H9 (cell line): Measurements from ENCODE around the gene TRIM28. TPM values are rescaled to one million over a fixed set of nuclear protein-coding genes. Genes with fewer than 3 reads are reported as not detected.
A peak's percentile ranks its signal among the peaks of the same experiment; 100 is the strongest.

Experiments
- DNase-seq: peaks from one replicate; pipeline ENCODE4 v3.0.0-alpha.2; 2017
- H2AFZ ChIP-seq: one replicate; pipeline ENCODE4 v1.6.1; 2013; ENCODE audit warnings: mild to moderate bottlenecking, low read length, control low read depth, moderate library complexity
- H2AK5ac ChIP-seq: 2 replicates; pipeline ENCODE4 v1.6.1; 2013; ENCODE audit warnings: low read length, control low read depth, mixed read lengths; ENCODE audit not compliant: insufficient read length
- H2BK120ac ChIP-seq: one replicate; pipeline ENCODE4 v1.6.1; 2013; ENCODE audit warnings: low read depth, mild to moderate bottlenecking, low read length, control low read depth, inconsistent platforms; ENCODE audit not compliant: poor library complexity, severe bottlenecking
- H2BK12ac ChIP-seq: 2 replicates; pipeline ENCODE4 v1.6.1; 2013; ENCODE audit warnings: low read length, control low read depth, mixed read lengths, low read depth; ENCODE audit not compliant: insufficient read length
- H2BK15ac ChIP-seq: 2 replicates; pipeline ENCODE4 v1.6.1; 2013; ENCODE audit warnings: low read depth, low read length, control low read depth
- H2BK20ac ChIP-seq: one replicate; pipeline ENCODE4 v1.6.1; 2013; ENCODE audit warnings: low read depth, mild to moderate bottlenecking, low read length, control low read depth, inconsistent platforms; ENCODE audit not compliant: poor library complexity, severe bottlenecking
- H2BK5ac ChIP-seq: 2 replicates; pipeline ENCODE4 v1.6.1; 2013; ENCODE audit warnings: low read length, control low read depth, mixed read lengths; ENCODE audit not compliant: insufficient read length
- H3K14ac ChIP-seq: 2 replicates; pipeline ENCODE4 v1.6.1; 2013; ENCODE audit warnings: low read length, control low read depth; ENCODE audit not compliant: insufficient read depth
- H3K18ac ChIP-seq: 2 replicates; pipeline ENCODE4 v1.6.1; 2013; ENCODE audit warnings: low read depth, mild to moderate bottlenecking, mixed read lengths, low read length, control low read depth; ENCODE audit not compliant: insufficient read length
- H3K23ac ChIP-seq: 2 replicates; pipeline ENCODE4 v1.6.1; 2013; ENCODE audit warnings: low read length, control low read depth, mixed read lengths, low read depth; ENCODE audit not compliant: insufficient read length
- H3K23me2 ChIP-seq: 2 replicates; pipeline ENCODE4 v1.6.1; 2013; ENCODE audit warnings: low read depth, mild to moderate bottlenecking, mixed read lengths, low read length, control low read depth; ENCODE audit not compliant: insufficient read length, poor library complexity, severe bottlenecking
- H3K27ac ChIP-seq: 2 replicates; pipeline ENCODE4 v1.5.1; 2013; ENCODE audit warnings: low read length, control low read depth, mixed read lengths, low read depth; ENCODE audit not compliant: insufficient read length
- H3K27me3 ChIP-seq: 2 replicates; pipeline ENCODE4 v1.6.1; 2013; ENCODE audit warnings: low read length, control low read depth, inconsistent platforms; ENCODE audit not compliant: insufficient read depth
- H3K4ac ChIP-seq: 2 replicates; pipeline ENCODE4 v1.6.1; 2013; ENCODE audit warnings: low read depth, mild to moderate bottlenecking, control low read depth, inconsistent platforms, low read length, moderate library complexity
- H3K4me1 ChIP-seq: 2 replicates; pipeline ENCODE4 v1.6.1; 2013; ENCODE audit warnings: low read length, control low read depth, inconsistent platforms; ENCODE audit not compliant: insufficient read depth
- H3K4me2 ChIP-seq: 2 replicates; pipeline ENCODE4 v1.6.1; 2013; ENCODE audit warnings: low read length, control low read depth, mixed read lengths; ENCODE audit not compliant: insufficient read length, insufficient read depth
- H3K56ac ChIP-seq: 2 replicates; pipeline ENCODE4 v1.6.1; 2013; ENCODE audit warnings: low read depth, mild to moderate bottlenecking, mixed read lengths, low read length, control low read depth; ENCODE audit not compliant: insufficient read length
- H3K79me1 ChIP-seq: 2 replicates; pipeline ENCODE4 v1.6.1; 2013; ENCODE audit warnings: low read depth, mild to moderate bottlenecking, moderate library complexity, low read length, control low read depth, inconsistent platforms; ENCODE audit not compliant: insufficient read depth, poor library complexity, severe bottlenecking
- H3K79me2 ChIP-seq: 2 replicates; pipeline ENCODE4 v1.6.1; 2013; ENCODE audit warnings: low read length, control low read depth, inconsistent platforms; ENCODE audit not compliant: insufficient read depth
- H3K9ac ChIP-seq: 2 replicates; pipeline ENCODE4 v1.6.1; 2013; ENCODE audit warnings: low read length, control low read depth, mixed read lengths; ENCODE audit not compliant: insufficient read length; ENCODE audit errors: extremely low read depth
- H3K9me3 ChIP-seq: one replicate; pipeline ENCODE4 v1.6.1; 2013; ENCODE audit warnings: low read depth, low read length, inconsistent platforms; ENCODE audit not compliant: control insufficient read depth
- H3T11ph ChIP-seq: one replicate; pipeline ENCODE4 v1.6.1; 2013; ENCODE audit warnings: mild to moderate bottlenecking, low read length, control low read depth, inconsistent platforms
- H4K20me1 ChIP-seq: one replicate; pipeline ENCODE4 v1.6.1; 2013; ENCODE audit not compliant: control insufficient read depth, insufficient read length, insufficient read depth
- H4K5ac ChIP-seq: 2 replicates; pipeline ENCODE4 v1.6.1; 2013; ENCODE audit warnings: low read depth, mild to moderate bottlenecking, mixed read lengths, low read length, control low read depth; ENCODE audit not compliant: insufficient read length
- H4K8ac ChIP-seq: replicated peaks from 2 replicates; pipeline ENCODE4 v1.6.1; 2013; ENCODE audit warnings: low read length, control low read depth, mixed read lengths, low read depth; ENCODE audit not compliant: insufficient read length
- H4K91ac ChIP-seq: 2 replicates; pipeline ENCODE4 v1.6.1; 2013; ENCODE audit warnings: low read depth, mild to moderate bottlenecking, moderate library complexity, mixed read lengths, low read length, control low read depth; ENCODE audit not compliant: insufficient read length
- H3K27ac Mint-ChIP-seq, 3 experiments: 2 replicates in 2 of 3; 3 replicates in 1 of 3; pipeline ENCODE4 v1.8.0; 2020 to 2021; ENCODE audit warnings: mixed read lengths in 3 of 3, mild to moderate bottlenecking in 1 of 3, moderate library complexity in 1 of 3
- H3K27me3 Mint-ChIP-seq: 2 replicates; pipeline ENCODE4 v1.8.0; 2021; ENCODE audit warnings: low read depth, mild to moderate bottlenecking, moderate library complexity, mixed read lengths
- H3K36me3 Mint-ChIP-seq, 3 experiments: 2 replicates in 2 of 3; 3 replicates in 1 of 3; pipeline ENCODE4 v1.8.0; 2020 to 2021; ENCODE audit warnings: low read depth in 3 of 3, mixed read lengths in 3 of 3; ENCODE audit not compliant: insufficient read depth in 1 of 3
- H3K4me1 Mint-ChIP-seq, 2 experiments: 2 replicates each; pipeline ENCODE4 v1.8.0; 2020; ENCODE audit warnings: mixed read lengths in 2 of 2
- H3K4me3 Mint-ChIP-seq, 2 experiments: 2 replicates in 1 of 2; 3 replicates in 1 of 2; pipeline ENCODE4 v1.8.0; 2020 to 2021; ENCODE audit warnings: mild to moderate bottlenecking in 2 of 2, mixed read lengths in 2 of 2, moderate library complexity in 1 of 2
- H3K9me3 Mint-ChIP-seq, 2 experiments: 2 replicates in 1 of 2; 3 replicates in 1 of 2; pipeline ENCODE4 v1.8.0; 2020; ENCODE audit warnings: mild to moderate bottlenecking in 2 of 2, mixed read lengths in 2 of 2, moderate library complexity in 1 of 2
- WGBS: extraction: QIAGEN DNeasy Blood & Tissue Kit; methylation state at CpG from one replicate; pipeline ENCODE4 v1.1.7; 2013; ENCODE audit warnings: missing lambda C conversion rate, low lambda C conversion rate, mixed read lengths; ENCODE audit not compliant: insufficient read length; ENCODE audit errors: extremely low coverage; 5-methylcytosine and 5-hydroxymethylcytosine counted together
- total RNA-seq: library from RNA; stranded (reverse); gene quantifications from 2 replicates; pipeline ENCODE4 v1.2.1, GENCODE V29; 2021
- TF ChIP-seq, protein P1 (sequence below): fragments of 200-600 bp; sonication (generic); conservative IDR thresholded peaks from 3 replicates; pipeline ENCODE4 v1.8.0; 2021; ENCODE audit warnings: antibody characterized with exemption, mild to moderate bottlenecking

TRIM28 gene
- total RNA-seq, 1 experiment from 2014 or later = 1,084 TPM

DNA sequence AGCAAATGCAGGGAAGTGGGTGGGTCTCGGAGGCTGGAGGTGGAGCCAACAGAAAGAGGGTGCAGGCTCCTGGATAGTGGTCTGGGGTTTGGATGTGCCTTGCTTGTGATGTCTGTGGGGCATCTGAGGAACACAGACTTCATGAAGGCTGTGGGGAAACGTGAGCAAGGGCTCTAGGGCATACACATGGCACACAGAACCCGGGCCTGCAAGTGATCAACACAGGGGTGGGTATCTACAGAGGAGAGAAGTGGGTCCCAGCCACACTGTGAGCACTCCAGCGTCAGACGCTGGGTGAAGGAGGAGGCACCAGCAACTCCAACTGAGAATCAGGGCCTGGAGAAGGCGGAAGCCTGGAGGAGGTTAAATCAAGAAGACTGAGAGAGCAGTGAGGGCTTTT lies 20.0 kb downstream of the TRIM28 start:
- H3K23me2 ChIP-seq = no peaks in the 10 kb centered on the region
- H3K23ac ChIP-seq = no peak overlapping the region
- H2BK5ac ChIP-seq = no peak overlapping the region
- no peak overlapping the region for H2BK12ac ChIP-seq
- H3K27ac ChIP-seq = no peak overlapping the region
- H3K79me1 ChIP-seq = no peaks in the 10 kb centered on the region
- H3K36me3 Mint-ChIP-seq = peaks cover 0 to 25% (median 10%) of the 10 kb centered on the region in 3 experiments; a peak in 5 of 7 replicates
- TF ChIP-seq, protein P1, sequence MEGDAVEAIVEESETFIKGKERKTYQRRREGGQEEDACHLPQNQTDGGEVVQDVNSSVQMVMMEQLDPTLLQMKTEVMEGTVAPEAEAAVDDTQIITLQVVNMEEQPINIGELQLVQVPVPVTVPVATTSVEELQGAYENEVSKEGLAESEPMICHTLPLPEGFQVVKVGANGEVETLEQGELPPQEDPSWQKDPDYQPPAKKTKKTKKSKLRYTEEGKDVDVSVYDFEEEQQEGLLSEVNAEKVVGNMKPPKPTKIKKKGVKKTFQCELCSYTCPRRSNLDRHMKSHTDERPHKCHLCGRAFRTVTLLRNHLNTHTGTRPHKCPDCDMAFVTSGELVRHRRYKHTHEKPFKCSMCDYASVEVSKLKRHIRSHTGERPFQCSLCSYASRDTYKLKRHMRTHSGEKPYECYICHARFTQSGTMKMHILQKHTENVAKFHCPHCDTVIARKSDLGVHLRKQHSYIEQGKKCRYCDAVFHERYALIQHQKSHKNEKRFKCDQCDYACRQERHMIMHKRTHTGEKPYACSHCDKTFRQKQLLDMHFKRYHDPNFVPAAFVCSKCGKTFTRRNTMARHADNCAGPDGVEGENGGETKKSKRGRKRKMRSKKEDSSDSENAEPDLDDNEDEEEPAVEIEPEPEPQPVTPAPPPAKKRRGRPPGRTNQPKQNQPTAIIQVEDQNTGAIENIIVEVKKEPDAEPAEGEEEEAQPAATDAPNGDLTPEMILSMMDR = no peak
- WGBS = no CpG with 5 or more reads among the region's 6 CpGs
- H3K18ac ChIP-seq = no peak overlapping the region
- no peak overlapping the region for H2AFZ ChIP-seq
- H2BK120ac ChIP-seq = no peak overlapping the region
- no peaks in the 10 kb centered on the region for H4K20me1 ChIP-seq
- H2BK15ac ChIP-seq = no peak overlapping the region
- no peak for DNase-seq
- H3K4me1 ChIP-seq = no peaks in the 10 kb centered on the region
- H3K4me3 Mint-ChIP-seq = no peak overlapping the region
- H2BK20ac ChIP-seq = no peak overlapping the region
- no peak overlapping the region for H3K4ac ChIP-seq
- no peak overlapping the region for H2AK5ac ChIP-seq
- no peaks in the 10 kb centered on the region for H3K27me3 ChIP-seq
- no peaks in the 10 kb centered on the region for H3K9me3 Mint-ChIP-seq
- no peak overlapping the region for H3K9ac ChIP-seq
- H4K8ac ChIP-seq = no peak overlapping the region
- H4K91ac ChIP-seq = no peak overlapping the region
- H3K14ac ChIP-seq = no peak overlapping the region
- H3T11ph ChIP-seq = no peak overlapping the region
- H3K79me2 ChIP-seq = no peaks in the 10 kb centered on the region
- H3K27me3 Mint-ChIP-seq = no peaks in the 10 kb centered on the region; the same call in 1 of the 2 replicates
- H3K4me2 ChIP-seq = no peak overlapping the region
- peaks cover 2 to 9% of the 10 kb centered on the region in 2 experiments; a peak in 3 of 4 replicates for H3K4me1 Mint-ChIP-seq
- no peak overlapping the region for H4K5ac ChIP-seq
- no peaks in the 10 kb centered on the region for H3K9me3 ChIP-seq
- H3K56ac ChIP-seq = no peak overlapping the region
- H3K27ac Mint-ChIP-seq = peak overlapping the region in 1 of 3 experiments; percentile 47; a peak in 2 of 7 replicates
